ENCODE measurements around the gene TMEM39B.
"Not testable (repeated sequence)": the region's sequence is repeated elsewhere in the genome, so short reads cannot be mapped to it uniquely, and the experiment has no call there.

DNA sequence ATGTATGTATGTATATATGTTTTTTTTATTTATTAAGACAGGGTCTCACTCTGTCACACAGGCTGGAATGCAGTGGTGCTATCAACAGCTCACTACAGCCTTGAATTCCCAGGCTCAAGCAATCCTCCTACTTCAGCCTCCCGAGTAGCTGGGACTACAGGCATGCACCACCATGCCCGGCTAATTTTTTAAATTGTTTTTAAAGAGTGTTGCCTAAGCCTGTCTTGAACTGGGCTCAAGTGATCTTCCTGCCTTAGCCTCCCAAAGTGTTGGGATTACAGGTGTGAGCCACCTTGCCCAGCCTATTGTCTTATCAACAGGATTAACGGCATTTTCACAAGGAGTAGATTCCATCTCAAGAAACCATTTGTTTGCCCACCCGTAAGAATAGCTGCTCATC, 40.7 kb downstream of the TMEM39B start:
- TF ChIP-seq CTCF, POLR2A (IDR thresholded peaks at IDR 0.05): not testable (repeated sequence)
